NCI-H2029 (cell line): Measurements from ENCODE around the gene ZBTB2.

Experiments
- DNase-seq: peaks from one replicate; lab custom pipeline; 2025; lab: John Stamatoyannopoulos, UW

The ZBTB2 gene, protein sequence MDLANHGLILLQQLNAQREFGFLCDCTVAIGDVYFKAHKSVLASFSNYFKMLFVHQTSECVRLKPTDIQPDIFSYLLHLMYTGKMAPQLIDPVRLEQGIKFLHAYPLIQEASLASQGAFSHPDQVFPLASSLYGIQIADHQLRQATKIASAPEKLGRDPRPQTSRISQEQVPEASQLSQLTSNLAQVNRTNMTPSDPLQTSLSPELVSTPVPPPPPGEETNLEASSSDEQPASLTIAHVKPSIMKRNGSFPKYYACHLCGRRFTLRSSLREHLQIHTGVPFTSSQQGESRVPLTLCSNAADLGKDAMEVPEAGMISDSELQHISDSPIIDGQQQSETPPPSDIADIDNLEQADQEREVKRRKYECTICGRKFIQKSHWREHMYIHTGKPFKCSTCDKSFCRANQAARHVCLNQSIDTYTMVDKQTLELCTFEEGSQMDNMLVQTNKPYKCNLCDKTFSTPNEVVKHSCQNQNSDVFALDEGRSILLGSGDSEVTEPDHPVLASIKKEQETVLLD

DNA sequence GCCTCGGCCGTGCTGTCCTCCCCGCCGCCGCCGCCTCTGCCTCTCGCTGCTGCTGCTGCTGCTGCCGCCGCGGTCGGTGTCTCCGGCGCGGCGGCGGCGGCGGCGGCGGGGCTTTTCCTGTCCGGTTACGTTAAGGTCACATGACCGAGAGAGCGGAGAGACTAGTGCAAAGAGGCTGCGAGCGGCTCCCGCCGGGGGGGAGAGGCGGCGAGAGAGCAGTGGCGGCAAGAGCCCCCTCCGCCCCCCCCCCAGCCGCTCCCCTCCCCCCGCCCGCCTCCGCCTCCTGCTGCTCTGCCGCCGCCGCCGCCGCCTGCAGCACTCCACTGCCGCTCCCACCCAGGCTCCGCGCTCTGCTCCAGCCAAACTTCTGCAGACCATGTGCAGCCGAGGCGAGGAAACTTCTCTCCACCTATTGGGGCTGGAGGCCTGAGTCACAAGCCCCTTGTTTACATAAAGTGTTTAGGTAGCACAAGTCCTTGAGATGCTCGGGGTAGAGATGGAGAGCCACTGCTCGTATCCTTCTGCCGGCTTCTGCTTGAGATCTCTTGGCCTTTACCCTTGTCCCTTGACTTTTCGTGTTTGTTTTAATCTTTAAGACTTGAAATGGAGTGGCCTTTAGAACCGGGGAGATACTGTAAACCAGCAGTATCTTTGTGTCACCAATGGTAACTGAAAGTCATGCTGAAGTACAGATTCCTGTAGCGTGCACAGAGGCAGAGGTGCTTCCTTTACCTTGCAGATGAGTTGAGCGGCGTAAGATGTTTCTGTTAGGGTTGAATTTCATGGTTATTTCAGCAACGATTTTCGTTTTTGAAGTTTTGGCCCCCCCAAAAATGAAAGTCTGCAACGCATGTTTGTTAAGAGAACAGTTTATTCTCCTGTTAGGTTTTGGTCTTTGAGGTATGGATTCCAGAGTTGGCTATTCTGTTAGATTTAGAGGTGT, at the start of gene ZBTB2:
Gene ZBTB2, minus strand, starts transcription at position 89 of the 943 bp plus-strand sequence. CDS start 17,922 bp downstream, outside the sequence.
- peak; percentile 33 for DNase-seq

DNA sequence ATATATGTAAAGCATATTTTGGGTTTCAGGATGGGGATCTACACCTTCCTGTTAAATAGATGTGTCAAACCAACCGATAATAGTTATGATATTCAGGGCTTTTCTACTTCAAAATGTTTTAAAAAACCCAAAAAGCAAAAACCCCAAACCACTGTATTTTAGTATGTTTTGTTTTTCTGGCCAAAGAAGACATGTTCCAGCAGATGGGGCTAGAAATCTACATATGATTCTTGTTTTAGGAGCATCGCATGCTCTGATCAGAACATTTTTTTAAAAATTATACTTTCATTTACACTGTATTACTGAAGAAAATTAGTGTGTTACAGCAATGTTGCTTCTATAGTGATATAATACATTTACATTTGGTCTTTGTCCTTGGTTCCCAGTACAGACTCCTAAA, 49.6 kb upstream of the ZBTB2 start:
- DNase-seq, result no peak

DNA sequence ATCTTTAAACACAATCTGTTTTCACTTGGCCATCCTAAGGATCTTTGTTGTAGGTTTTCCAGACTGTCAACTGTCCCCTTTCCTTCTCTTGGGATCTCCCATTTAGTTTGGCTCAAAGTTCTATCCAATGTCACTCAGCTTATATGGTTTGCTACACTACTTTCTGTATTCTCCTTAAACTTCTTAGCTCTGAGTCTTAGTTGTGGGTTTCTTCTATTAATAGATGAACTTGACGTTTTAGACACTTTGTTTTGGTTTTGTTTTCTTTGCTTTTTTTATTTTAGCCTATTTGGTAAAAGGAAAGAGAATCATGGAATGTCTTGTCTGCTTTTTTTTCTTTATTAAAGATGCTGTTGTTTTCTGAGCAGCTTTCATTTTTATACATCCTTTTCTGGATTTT, 49.1 kb upstream of the ZBTB2 start:
- no peak for DNase-seq

DNA sequence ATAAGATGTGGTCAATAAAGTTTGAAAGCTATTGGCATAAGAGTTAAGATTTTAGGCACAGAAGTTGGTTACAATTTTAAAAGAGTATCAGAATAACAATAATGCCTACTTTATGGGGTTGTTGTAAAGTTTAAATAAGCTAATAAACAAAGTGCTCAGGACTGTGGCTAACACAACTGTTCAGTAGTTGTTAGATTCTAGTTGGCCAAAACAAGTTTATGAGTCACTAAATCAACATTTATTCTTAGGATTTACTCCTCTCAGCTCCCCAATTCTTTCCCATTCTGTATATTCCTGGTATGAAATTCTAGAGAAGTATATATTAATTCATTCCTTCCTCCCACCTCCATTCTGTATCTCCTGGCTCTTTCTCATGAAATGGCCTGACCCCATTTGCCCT, 46.0 kb upstream of the ZBTB2 start:
- DNase-seq, result no peak

DNA sequence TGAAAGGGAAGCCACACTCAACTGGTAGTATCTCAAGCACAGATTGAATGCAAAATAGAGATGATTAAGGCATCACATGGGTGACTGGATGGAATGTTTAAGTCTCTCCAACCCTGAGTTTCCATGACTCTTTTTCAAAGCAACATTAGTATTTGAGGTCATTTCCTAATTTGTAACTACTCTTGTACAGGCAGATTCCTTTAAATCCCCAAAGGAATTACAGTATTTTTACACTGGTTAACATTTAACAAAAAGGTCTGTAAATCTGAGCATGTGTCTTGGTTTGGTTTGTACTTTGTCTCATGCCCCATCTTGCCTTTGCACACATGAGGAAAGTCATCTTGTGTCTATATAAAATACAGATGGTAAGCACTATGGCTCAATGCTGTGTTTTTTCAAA, 45.4 kb upstream of the ZBTB2 start:
- no peak for DNase-seq

DNA sequence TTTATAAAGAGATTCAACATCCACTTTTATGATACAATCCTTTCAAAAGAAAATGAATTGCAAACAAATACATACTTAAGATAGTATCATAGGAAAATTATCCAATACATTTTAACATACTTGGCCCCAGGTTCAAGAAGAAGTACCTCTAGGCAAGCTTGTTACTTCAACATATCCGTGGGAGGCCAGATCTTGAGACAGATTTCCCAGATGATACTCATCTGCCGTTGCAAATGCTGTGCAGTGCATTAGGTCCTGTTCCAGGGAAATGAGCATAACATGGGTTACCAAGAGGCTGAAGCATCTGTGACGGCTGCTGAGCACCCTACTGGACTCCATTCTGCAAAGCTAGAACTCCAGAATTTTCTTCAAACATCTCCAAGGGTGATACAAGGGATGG, 44.9 kb upstream of the ZBTB2 start:
- no peak for DNase-seq

DNA sequence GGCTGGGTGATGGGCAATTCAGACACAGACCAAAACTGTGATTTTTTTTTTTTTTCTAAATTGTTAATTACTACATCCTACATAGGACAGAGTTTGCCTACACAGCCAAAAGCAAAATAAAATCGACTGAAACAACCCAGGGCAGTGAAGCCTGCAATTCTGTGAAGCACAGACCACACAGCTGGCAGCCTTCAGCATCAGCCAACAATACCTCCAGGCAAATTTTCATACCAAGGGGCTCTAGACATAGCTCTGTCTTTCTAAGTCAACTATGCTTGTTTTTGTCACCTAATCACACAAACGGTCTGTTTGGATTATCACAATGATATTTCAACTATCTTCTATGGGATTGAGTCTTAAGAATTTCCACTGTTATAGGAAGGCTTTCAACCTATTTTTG, 43.0 kb upstream of the ZBTB2 start:
- no peak for DNase-seq

DNA sequence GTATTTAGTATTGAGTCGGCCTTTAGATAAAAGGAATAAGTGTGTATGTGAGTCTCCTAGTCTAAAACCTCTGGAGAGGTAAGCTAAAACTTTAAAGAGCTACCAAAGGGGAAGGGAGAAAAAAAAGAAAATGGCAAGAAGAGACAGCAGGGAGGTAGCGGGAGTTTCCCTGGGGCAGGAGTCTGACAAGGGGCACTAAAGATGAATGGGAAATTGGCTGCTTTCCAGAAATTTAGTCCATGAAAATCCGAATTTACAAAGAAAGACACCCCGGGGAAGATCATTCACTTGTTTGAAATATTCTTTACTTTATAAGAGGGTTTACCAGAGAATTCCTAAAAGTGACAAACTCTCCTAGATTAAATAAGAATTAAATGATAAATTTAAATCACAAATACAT, 41.3 kb upstream of the ZBTB2 start:
- DNase-seq, result no peak

DNA sequence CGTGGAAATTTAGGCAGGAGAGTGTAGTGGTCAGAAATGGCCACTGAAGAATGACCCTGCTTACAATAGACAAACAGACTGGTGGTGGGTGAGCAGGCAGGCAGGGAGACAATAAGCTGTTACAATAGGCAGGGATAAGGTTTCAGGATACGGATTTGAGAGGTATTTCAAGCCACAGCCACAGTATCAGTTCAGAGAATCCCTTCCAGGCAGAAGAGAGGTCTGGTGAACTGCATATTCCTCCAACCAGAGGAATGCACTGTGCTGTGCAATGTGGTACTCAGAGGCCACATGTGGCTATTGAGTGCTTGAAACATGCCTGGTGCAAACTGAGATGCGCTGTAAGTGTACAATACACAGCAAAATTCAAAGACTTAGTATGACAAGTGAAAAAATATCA, 40.0 kb upstream of the ZBTB2 start:
- DNase-seq, result no peak

DNA sequence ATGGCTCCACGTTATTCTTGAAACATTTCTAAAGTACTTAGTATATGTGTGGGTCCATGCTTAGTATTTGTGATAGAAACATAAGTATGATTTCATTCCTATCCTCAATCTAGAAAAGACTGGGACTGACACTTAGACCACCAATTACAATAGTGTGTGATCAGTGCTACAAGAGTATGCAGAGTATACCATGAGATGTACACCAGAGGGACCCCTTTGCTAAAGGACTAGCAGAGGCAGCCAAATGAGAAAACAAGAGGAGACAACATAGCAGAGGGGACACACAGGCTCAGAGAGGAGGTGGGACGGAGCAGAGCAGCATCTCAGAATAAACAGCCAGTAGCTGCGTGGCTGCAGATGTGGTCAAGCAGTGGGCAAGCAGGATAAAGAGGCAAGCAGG, 39.5 kb upstream of the ZBTB2 start:
- no peak for DNase-seq

DNA sequence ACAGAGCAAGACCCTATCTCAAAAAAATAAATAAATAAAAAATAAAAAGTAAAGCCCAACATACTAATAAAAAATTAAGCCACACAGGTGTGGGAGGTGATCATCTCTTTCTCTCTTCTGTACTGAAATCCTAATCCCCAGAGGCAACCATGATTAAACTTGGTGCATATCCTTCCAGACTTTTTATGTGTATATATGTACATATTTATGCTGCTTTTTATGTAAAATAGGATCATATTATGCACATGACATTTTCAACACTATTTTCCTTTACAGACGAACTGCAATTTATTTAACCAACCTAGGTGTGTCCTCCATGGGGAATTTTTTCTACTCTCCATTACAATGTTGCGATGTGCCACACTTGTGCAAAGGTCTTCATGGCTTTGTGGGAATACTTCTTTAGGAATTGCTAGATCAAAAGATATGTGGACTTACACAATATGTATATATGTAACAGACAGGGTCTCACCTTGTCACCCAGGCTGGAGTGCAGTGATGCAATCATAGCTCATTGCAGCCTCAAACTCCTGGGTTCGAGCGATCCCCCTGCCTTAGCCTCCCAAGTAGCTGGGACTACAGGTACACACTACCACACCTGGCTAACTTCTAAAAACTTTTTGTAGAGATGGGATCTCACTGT, 36.9 kb upstream of the ZBTB2 start:
- no peak for DNase-seq

DNA sequence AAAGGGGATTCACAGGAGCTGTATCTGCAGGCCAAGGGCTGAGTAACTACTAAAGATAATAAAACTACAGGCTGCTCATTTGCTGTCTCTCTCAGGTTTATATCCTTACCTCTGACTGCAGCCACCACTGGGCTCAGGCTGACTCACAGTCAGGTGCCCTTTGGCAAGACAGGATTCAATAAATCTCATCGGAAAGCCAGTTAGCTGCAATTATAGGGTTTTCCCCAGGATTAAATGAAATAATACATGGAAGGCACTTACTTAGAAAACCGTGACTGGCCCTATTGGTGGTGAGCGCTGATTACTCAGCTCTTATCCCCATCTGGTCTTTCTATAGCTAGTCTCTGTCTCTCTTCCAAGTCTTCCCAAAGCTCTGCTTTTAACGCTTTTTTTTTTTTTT, 34.2 kb upstream of the ZBTB2 start:
- no peak for DNase-seq

DNA sequence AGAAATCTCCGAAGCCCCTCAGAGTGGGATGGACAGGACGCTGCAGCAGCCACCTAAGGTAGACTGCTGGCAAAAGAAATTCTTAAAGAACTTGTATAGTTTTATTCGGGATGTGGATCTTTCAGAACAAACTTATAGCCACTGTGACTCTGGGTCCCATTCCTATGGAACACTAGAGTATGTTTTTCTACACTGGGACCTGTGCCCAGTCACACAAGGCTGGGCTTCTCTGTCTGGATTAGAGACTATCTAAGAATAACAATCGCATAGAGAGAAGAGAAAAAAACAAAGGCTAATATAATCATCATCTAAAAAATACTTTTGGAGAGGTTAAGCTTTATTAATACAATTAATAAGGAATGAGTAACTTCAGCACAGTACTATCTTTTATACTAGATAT, 31.6 kb upstream of the ZBTB2 start:
- DNase-seq, result no peak

DNA sequence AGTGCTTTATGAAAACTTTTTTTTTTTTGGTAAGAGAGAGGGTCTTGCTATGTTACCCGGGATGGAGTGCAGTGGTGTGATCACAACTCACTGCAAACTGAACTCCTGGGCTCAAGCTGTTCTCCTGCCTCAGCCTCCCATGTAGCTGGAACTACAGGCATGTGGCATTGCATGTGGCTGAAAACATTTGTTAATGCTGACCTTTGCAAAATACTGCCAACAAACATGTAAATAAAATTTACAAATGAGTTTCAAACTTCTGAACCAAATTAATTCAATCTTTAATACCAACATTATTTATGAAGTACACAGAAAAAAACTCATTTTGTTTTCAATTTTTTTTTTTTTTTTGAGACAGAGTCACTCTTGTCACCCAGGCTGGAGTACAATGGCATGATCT, 26.1 kb upstream of the ZBTB2 start:
- DNase-seq, result no peak

DNA sequence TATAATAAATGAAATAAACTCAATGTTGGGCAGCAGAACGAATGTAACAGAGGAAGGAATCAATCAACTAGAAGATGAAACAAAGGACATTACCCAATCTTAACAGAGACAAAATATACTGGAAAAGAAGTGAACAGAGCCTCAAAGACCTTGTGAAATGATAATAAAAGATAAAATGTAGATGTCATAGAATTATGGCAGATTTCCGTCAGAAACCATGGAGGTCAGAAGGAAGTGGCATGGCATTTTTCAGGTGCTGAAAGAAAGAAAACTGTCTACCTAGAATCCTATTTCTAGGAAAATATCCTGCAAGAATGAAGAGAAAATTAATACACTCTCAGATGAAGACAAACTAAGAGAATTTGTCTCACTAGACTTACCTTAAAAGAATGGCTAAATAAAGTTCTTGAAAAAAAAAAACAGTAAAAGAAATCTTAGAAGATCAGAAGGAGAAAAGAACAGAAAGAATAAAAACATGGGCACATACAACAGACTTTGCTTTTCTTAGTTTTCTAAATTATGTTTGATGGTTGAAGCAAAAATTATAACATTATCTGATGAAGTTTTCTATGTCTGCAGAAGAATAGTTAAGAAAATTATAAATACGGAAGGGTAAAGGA, 23.4 kb upstream of the ZBTB2 start:
- no peak for DNase-seq

DNA sequence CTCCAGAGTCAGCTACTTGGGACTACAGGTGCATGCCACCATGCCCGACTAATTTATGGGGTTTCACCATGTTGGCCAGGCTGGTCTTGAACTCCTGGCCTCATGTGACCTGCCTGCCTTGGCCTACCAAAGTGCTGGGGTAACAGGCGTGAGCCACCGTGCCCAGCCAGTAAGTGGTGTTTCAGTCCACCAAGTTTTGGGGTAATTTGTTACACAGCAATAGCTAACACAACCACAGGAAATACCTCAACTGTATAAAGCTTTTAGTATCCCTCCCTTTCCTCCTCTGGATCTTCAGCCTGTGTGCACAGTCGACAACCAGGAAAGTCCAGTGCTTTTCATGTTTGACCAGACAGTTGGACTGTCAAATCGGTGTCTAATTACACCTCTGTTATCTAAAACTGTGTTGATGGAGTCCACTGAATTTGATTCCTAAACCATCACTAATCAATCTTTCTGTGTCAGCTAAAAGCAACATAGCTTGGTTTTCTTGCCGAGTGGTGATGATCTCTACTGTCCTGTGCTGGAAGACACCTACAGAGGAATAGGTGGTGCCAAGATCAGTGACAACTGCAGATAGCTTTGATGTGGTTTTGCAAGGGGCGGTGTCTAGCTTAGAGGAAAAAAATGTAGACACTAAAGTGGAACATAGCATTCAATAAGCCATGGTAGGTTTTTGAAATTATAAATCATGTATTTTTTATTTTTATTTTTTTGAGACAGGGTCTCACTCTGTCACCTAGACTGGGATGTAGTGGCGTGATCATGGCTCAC, 22.2 kb upstream of the ZBTB2 start:
- DNase-seq, result no peak

DNA sequence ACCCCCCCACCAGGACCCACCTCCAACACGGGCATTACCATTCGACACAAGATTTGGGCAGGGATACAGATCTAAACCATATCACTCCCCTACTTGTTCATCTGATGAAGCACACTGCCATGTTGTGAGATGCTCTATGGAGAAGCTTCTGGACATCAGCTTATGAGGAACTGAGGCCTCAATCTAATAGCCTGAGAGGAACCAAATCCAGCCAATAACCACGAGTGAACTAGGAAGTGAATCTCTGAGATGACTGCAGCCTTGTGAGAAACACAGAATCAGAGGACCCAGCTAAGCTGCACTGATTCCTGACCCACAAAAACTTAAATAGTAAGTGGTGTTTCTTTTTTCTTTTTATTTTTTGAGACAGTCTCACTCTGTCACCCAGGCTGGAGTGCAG, 21.6 kb upstream of the ZBTB2 start:
- no peak for DNase-seq

DNA sequence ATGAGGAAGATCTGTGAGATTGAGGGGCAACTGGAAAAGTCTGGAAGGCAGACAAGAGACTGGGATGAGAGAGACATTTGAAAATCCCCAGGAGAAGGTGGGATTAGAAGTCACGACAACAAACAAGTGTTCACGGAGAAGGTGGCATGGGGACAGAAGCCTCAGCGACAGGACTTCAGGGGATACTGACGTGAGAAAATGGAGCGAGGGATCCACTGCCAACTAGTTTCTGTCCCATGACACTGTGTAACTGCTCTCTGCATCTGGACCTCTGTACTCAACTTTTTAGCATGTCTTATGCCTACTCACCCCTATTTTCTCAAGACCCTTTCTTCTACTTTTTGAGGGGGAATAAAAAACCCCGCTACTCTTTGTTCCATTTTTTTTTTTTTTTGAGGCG, 18.3 kb upstream of the ZBTB2 start:
- no peak for DNase-seq

DNA sequence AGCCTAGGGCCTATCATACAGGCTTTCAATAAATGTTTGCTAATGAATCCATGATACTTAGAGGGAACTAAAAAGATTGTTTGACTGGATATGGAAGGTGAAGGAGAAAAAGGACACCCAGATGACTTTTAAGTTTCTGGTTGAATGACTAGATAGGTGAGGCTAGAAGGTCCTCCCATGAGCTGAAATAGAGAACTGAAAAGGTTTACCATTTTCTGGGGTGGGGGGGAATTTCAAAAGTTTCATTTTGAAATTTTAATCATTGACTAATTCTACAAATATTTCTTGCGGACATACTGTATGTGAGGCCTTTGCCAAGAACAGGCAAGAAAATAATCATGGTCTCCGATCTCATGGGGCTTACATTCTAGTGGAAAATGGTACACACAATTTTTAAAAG, 17.9 kb upstream of the ZBTB2 start:
- DNase-seq, result no peak

DNA sequence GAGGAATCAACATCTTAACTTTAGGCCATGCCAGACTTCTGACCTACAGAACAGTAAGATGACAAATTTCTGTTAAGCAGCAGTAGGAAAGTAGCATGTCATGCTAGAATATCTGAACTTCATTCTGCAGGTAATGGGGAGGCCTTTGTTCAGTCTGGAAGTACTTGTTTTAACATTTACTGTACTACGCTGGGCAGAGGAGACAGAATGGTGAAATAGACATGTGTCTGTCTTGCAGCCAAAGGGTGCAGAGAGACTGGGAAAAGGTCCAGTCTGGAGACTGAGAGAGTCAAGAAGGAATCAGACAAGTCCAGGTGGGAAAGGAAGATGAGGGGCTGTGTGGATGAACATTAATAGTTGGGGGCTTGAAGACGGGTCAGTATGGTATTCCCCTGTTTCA, 17.5 kb upstream of the ZBTB2 start:
- no peak for DNase-seq

DNA sequence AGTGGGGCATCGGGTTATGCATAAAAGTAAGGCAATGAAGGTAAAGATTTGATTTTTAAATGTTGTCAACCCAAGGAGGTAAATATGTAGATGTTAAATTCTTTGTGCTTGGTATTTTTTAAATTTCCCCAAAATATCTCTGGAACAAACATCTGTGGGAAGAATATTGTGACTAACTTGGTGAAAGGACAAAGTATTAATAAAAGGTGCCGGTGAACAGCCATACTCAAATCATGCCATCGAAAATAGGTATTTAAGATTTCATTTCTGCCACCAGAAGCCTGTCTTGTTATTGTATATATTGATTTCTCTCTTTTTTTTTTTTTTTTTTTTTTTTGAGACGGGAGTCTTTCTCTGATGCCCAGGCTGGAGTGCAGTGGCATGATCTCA, 12.6 kb upstream of the ZBTB2 start:
- no peak for DNase-seq
